GM19455 (cell line): ENCODE measurements around the gene RAB14.

Experiments used
- ATAC-seq: cut with Tn5 transposase; IDR thresholded peaks from one replicate; pipeline ENCODE4 v1.9.1; 2021; ENCODE audit not compliant: unreplicated experiment

The RAB14 gene

DNA sequence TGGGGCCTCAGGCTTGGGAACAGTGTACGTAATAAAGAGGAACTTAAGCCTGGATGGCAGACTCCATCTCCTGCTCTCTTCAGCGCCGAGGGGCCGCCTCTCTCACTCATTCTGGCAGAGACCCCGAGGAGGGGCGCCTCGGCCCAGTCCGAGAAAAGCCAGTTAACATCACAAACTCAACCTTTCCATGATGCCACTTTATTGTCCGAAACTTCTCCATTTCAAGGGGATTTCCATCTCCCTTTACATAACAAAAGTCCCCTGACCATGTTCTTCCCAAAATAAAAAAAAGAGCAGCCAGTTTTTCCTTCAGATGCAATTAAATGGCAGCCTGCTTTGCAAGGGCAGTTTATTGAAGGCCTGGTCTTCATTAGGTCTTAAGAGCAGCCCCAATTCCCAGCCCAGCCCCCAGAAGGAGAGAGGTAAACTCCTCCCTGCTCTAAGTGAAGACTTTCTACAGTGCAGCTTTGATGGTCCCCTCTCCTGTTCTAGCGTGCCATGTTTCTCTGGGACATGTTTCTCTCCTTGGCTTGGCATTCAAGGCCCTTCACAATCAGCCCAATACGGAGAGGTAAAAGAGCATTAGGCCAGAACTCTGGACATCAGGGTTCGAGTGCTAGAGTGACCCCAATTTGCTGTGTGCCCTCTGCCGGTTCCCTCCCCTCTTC is 19.5 kb upstream of the RAB14 start:
- ATAC-seq = no peak

DNA sequence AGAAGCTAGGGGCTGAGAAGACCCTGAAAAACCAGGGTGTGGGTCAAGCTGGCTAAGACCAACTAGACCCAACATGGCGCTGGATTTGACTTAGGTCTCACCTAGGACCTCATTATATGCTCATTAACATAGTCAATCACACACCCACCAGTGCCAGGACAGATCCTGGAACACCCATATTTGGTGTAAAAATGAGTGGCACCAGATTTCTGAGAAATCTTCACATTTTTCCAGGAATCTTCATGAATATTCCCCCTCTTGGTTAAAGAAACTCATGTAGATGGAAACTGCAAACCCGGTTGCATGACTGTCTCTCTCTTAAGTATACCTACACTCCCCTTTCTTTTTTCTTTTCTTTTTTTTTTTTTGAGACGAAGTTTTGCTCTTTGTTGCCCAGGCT is 17.9 kb upstream of the RAB14 start:
- ATAC-seq = no peak

DNA sequence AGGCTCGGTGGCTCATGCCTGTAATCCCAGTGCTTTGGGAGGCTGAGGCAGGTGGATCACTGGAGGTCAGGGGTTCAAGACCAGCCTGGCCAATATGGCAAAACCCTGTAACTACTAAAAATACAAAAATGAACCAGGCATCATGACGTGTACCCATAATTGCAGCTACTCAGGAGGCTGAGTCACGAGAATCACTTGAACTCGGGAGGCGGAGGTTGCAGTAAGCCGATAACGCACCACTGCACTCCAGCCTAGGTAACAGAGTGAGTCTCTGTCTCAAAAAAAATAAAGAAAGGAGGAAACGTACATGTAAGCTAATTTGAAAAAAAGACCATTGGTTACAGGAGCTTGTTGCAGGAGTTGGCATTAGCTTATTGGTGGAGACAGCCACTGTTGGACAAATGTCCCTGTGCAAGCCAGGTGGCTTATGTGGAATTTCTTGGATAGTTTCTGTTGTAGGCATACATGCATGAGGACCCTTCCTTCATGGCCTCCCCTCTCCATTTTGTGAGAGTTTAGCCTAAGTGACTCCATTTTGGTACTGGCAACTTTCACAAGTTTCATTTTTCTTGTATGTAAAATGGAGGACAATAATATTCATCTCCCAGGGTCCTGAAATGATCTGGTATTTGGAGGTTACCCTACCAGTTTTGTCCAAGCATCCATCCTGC is 16.8 kb upstream of the RAB14 start:
- peak; percentile 29 for ATAC-seq

DNA sequence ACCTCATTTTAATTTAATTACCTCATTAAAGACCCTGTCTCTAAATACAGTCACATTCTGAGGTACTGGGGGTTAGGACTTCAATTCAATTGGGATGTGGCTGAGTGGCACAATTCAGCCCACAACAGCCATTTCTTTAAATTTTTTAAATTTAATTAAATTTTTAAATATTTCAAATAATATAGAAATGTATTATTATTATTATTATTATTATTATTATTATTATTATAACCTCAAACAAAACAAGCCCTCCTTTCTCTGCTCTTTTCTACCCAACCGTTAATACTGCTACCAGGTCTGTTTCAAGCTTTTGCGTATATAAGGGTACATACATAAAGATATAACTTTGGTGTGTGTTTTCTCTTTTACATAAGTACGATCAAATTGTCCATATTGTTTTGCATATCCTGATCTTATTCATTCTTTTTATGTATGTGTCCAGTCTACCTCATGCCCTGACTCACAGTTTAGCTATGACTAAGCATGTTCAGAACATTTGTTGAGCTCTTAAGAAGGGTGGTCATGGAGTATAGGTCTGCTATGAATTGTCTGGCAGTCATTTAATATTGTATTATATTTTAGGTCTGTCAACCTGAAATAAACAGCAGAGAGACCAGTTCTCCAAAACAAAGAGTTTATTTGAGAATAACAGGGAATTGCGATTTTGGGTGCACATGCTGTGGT is 16.1 kb upstream of the RAB14 start:
- peak; percentile 84 for ATAC-seq

DNA sequence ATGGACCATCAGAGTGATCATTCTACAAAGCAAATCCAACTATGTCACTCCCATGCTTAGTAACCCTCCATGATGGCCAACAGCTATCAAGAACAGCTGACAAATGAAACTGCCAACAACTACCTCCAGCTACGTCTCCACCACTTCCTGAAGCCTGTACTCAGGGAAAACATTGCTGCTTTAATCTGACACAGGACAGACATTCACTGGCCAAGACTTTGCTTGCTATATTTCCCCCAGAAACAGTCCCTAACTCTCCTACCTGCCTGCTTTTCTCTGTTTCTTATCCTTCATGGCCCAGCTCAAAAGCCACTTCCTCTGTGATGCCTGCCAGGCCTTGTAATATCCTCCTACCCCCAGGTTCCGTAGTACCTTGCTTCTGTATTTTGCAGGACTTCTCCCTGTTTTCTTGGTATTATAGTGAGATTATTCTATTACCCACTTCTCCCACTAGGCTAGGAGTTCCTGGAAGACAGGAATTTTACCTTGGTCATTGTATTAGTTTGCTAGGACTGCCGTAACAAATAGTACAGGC is 14.7 kb upstream of the RAB14 start:
- ATAC-seq = no peak

DNA sequence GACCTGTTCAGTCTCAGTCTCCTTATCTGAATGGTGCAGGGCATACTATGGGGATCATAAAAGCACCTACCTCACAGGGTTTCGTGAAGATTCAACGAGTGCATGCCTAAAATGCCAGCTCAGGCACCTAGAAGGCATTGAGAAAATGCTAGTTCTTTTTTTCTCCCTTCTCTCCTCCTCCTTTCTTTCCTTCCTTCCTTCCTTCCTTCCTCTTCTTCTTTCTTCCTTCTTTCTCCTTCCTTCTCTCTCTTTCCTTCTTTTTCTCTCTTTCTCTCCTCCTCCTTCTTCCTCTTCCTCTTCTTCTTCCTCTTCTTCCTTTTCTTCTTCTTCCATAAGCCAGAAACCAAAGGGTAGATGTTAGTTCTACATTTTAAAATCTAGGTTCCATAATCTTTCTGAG is 12.3 kb upstream of the RAB14 start:
- no peak for ATAC-seq

DNA sequence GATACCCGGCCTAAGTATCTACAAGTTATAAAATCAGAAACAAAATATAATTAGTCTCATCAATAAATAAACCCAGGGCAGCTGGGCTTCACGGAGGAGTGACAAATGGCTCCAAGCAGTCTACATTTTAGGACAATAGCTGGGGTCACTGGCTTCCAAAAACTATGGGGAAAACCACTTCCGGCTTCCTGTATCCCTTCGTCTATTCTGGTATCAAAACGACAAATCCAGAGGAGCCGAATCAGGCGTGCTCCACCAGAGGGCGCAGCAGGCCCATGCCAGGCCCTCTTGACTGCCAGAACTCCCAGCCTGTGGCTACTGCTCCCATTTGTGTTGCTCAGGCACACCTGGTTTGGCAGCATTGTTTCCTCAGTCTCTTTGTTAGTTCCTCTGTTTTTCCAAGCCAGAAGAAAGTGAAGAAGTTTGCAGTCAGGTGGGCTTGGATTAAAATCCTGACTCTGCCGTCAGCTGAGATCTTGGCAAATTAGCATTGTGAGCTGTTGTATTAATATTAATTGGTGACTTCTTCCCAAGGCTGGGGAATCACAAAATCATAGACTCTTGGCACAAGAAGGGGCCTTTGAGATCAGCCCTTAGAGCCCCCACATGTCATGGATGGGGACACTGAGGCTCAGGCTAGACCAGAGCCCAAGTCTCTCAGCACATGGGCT is 11.6 kb upstream of the RAB14 start:
- no peak for ATAC-seq

DNA sequence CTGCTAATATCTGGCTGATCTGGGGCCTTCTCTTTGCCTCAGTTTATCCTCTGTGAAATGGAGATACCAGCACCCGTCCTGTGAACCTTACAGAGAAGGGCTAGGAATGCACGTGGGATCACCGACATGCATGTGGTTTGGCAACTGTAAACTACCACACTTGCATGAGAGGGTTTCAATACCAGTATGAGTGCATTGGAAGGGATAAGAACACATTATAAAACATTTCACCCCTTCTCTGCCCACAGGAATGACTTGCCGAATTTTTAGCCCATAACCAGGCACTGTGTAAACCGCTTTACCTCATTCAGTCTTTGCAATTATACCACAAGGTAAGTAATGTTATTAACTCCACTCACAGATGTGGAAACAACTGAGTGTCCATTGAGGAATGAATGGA is 8.9 kb upstream of the RAB14 start:
- no peak for ATAC-seq

DNA sequence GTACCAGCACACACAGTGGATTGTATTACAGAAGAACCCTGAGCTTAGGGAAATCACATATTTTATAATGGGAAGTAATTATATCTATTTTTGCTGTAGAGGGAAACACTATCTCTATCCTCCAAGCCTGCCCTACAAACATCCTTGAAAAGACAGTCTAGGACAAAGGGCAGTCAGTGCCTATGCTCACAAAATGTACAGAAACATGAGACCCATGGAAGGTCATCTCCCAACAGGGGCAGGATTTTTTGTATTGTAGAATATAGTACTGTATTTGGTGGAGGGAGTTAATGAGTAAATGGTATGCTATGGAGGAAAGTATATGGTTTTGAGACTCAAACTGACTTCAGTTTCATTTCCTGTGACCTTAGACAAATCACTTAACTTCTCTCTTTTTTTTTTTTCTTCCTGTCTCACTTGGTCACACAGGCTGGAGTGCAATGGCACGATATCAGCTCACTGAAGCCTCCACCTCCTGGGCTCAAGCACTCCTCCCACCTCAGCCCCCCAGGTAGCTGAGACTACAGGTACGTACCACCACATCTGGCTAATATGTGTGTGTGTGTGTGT is 5.8 kb upstream of the RAB14 start:
- ATAC-seq = peak; percentile 79

DNA sequence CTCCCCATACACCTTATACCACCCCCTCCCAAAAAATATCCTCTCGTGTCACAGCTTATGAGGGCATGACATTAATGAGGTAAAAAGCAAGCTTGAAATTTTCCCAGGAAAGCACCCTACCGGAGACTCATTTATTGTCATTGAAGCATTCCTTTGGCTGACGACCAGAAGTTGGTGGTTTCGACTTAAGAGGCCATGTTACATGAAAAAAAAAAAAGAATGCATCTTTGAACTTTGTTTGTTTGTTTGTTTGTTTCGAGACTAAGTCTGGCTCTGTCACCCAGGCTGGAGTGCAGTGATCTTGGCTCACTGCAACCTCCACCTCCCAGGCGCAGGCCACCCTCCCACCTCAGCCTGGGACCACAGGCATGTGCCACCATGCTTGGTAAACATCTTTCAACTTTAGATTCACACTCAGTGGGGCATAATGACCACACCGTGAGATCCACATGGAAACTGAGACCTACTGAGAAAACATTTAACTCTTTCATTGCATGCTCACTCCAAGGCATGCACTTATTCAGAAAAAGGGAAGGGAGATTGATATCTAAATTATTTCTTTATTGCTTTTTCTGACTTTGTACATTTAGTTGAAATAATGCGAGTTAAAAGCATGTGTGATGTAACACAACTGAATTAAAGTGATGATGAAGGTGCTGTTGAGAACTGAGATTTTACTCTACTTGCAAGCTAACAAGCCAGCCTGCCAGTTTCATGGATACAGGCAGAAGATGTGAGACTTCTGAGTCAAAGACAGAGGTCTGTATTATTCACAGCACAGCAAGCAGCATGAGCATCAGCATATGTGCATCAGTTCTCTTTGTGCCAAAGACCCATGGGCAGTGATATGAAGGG is 5.1 kb upstream of the RAB14 start:
- peak; percentile 24 for ATAC-seq

DNA sequence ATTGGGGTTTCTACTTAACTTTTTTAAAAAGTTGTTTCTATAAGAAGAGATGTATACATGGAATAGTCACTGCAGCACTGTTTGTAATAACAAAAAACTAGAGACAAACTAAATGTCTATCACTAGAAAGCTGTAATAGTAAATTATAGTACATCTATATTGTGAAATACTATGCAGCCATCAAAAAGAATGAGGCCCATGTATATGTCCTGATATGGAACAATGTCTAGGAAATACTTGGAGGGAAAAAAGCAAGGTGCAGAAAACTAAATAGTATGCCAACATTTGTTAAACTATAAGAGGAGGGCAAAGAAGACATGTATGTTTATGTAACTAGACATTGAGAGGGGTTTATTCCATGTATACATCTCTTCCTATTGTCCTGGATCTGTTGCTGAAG is 2.9 kb upstream of the RAB14 start:
- ATAC-seq = no peak

DNA sequence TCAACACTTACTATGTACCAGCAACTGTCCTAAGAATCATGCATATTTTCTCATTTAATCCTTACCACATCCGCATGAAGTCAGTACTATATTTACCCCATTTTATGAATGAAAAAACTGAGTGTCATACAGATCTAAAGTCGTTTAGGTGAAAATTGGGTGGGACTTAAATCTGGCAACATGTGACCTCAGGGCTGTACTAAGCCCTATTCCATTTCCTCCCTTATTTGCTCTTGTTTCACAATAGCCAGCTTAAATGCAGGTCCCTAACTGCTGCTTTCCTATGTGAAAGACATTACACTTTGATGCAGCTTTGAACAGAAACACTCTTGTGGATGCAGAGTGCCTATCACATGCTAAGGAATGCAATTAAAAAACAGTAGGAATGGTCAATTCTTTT is 2.5 kb upstream of the RAB14 start:
- ATAC-seq = no peak

DNA sequence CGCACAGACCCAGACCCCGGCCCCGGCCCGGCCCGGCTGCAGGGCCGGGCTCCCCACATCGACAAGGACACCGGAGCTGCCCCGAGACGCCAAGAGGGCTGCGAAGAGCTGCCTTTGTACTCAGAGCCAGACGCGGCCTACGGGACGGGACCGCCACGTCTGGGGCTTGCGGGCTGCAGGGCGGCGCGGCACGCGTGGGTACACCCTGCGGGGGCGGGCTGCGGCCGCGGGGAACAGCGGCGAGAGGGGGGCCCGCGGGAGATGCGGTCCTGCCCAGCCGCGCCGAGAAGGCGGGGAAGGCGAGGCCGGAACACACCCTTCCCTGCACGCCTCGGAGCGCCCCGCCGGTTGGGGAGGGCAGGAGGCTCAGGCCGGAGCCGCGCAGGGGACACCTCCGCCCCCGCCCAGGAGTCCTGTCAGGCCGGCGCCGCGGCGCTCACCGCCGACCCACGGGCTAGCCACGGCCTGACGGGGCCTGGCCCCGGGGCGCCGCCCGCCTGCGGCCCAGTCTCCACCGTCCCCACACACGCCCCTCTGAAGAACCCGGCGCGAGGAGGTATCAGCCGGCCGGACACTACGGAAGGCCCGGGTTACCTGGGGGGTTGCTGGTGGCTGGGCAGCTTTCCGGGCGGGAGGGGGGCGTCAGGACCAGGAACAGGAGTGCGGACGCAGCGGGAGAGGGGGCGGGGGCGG is 478 bp downstream of the RAB14 start:
- peak; percentile 20 for ATAC-seq

DNA sequence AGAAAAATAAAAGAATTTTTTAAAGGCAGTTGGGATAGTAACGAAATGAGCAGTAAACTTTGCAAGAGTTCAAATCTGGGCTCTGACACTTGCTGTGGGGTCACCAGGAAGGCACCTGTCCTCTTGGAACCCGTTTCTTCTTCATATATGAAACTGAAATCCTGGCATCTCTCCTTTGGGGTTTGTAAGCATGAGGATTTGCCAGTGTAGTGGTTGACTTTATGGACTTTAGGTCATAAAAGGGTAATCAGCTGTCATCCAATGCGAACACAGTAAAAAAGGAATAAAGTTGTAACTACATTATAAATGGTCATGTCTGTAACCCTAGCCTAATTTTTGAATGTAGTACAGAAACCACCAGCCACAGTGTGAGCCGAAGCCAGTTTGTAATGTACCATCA is 1.3 kb downstream of the RAB14 start:
- no peak for ATAC-seq

DNA sequence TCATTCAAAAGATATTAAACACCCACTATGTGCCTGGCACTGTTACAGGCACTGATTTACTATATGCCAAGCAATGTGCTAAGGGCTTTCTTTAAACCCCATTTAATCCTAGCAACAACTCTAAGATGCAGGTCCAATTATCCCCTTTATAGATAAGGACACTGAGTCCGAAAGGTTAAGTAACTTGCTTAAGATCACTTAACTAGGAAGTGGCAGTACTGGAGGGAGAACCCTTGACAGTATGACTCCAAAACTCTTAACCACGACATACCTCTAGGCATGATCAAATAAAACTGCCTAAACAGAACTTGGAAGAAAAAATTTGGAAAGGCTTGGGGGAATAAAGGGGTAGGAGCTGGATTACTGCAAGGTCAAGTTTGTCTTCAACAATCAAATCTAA is 1.7 kb downstream of the RAB14 start:
- no peak for ATAC-seq

DNA sequence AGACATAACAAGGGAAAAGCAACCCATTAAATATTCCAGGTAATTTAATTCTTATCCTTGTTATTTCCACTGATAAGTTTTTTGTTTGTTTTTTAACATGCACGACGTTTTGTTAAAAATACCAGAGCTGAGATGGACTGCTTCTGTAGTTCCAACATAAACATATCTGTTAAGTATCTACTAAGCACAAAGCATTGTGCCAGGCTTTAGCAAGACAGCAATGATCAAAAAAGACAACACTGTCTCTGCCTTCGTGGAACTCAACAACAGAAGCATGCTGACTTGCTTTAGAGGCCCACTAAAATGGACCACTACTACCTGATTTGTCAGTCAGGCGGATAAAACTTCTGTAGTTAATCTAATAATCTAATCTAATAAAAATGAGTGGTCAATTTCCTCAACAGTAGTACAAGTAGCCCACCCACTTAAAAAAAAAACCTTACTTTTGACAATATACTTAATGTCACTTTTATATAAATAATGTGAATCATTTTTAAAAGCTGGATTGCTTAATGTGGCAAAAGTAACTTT is 3.1 kb downstream of the RAB14 start:
- ATAC-seq = no peak

DNA sequence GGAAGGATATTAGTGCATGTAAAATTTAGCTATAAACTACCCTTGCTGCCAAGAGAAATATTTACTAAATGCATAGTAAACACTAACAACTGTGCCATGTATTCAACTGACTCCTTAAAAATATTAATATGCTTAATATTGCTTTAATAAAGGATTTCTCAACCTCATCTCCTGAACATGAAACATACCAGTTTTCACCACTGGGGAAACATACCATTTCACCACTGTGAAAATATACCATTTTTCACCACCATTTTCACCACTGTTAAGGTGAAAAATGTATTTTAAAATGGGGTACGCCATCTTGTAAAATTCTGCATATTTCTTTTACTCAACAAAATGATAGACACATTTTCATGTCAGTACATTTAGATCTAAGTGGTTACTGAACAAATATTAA is 4.5 kb downstream of the RAB14 start:
- ATAC-seq = no peak

DNA sequence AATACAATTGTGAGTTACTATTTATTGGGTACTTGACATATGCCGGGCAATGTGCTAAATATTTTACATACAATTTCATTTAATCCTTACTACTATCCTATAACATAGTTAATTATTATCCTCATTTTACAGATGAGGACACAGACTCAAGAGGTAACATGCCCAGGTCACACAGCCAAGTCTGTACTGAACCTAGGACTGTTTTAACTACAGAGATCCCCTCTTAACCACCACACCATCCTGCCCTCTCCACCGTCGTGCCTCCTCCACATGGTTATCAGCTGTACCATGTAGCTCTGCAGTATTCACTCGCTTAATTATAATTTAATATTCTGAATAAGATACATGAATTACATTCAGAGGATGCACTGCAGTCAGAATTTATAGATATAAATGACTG is 5.3 kb downstream of the RAB14 start:
- ATAC-seq = no peak

DNA sequence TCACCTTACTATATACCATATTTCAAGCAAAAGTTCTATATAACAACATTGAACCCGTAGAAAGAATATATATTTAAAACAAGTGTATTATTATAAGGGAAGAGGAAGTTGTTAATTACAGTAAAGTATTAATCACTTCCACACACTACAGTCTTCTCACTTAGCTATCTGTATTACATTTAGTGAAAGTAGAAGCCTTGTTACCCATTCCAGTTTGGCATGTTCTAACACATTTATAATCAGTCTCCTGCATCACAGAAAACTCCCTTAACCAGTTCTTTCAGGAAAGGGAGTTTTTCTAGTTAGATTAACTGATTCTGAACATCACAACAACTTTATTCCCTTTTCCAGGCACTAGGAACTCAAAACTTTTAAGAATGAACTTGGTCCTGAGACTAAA is 6.9 kb downstream of the RAB14 start:
- no peak for ATAC-seq
